ENCODE data around the gene TSPO2.
"Not testable (repeated sequence)": the region's sequence is repeated elsewhere in the genome, so short reads cannot be mapped to it uniquely, and the experiment has no call there.

Gene TSPO2, protein sequence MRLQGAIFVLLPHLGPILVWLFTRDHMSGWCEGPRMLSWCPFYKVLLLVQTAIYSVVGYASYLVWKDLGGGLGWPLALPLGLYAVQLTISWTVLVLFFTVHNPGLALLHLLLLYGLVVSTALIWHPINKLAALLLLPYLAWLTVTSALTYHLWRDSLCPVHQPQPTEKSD

DNA sequence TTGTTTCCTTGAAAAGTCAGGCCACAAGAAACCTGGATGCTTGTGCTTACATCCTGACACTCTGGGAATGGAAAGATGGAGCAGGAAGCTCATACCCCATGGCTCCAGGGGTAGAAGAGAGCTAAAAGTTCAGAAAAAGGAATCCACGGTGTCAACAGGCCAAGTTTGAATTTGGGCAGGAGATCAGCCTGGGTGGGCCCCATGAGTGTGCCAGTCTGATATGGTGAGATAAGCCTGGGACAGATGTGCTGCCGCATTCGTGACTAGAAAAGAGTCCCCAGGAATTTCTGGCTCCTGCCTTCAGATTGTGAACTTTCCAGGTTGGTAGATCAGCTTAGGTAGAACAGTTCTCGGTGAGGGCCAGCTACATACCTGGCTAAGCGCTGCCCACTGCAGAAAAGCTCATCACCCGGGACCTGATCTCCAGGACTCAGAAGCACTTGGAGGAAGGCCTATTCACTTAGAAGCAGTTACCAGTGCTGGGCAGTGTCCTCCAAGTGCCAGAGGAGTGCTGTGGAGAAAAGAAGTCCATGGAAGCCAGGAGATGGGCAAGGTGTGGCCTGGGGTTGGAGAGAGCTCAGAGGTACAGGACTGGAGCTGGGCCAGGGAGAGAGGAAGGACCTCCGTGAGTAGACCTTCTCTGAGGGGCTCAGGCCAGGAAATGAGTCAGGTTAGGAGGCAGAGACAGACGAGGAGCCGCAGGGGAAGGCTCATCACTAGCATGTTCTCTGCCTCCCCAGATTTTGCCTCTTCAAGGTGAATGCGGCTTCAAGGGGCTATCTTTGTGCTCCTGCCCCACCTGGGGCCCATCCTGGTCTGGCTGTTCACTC is at the start of gene TSPO2:
Gene TSPO2 (plus strand): TSS at position 242 of the 830 bp plus-strand sequence. CDS start 519 bp downstream, at position 761.
- no peak for DNase-seq

DNA sequence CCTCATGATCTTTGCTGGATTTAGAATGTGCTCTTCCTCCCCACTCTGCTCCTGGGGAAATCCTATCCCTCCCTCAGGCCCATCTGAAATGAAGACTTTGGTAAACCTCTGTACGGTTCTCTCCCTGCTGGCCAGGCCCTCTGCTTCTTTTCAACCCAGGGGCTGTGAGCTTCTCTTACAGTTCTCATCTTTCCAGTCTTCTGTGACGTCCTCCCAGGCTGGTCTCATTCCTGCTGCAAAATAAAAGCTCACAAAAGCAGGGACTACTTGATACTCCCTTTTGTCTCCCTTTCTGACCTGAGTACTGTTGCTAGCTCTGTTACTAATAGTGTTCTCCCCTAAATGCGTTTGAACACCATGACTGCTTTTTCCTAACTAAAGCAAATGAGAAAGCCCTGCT is 49.5 kb upstream of the TSPO2 start:
- no peak for DNase-seq

DNA sequence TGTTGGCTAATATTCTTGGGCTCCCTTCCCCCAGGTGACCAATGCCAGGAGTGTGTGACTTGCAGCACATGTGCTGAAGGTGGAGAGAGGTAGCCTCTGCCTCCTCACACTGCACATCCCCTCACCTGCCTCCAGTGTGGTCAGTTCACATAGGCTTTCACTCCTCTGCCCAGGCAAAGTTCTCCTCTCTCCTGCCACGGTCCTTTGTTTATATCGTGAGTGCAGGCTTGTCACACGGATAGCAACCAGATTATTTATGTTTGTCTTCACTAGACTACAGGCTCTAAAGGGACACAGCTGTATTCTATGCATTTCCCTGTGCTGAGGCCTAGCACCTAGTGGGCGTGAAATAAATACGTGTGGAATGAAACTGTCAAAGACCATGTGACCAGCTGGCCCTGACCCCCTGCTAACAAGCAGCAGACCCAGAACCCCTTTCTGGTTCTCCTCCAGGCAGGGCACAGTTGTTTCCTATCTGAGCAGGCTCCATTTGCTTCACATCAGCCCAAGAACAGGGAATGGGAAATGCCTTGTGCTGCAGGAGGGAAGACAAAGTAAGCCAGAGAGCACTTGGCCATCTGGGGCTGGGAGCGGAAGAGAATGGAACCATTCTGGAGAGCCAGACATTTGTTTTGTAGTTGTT is 45.6 kb upstream of the TSPO2 start:
- DNase-seq, result no peak

DNA sequence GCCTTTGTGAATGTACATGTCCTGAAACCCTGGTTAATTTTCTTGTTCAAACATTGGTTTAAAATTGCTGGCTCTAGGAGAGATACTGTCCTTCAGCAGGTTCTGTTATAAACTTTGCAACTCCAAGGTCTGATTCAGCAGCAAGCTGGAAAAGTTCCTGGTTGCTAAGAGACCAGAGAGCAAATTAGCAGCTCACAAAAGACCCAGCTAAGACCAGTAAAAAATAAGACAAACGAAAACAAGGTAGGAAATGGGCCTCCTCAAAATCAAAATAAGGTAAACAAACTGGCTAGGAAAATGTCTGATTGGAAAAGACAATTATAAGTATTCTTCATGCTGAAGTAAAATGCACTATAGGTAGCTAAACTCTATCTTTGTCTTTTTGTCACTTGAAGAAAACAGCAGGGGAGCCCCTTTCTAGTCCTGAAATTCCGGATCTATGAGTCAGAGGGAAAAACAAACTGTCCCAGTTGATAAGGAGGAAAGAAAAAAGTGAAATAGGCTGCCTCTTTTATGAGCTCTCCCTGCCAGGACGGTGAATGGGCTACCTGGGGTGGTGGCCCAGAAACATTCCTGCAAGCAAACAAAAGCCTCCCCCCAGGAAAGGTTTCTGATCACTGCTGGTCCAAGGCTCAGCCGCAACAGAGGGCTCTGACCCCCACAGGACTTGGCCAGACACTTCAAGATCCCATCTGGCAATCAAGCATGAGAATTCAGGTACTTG is 44.9 kb upstream of the TSPO2 start:
- DNase-seq, result no peak

DNA sequence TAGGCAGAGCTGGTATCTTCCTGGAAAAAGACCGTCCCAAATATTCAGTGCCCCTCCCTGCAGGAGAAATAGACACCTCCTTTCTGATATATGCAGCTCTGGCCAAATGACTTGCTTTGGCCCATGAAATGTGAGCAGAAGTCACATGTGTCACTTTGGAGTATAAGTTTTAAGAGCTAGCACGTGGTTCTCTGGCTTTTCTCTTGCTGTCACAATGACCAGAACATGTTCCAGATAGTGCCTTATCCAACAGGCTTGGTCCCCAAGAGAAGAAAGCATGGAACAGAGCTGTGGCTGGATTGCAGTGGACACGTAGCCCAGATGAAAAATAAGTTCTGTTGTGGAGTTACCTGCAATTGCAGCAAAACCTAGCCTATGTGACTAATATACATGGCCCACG is 43.6 kb upstream of the TSPO2 start:
- no peak for DNase-seq

DNA sequence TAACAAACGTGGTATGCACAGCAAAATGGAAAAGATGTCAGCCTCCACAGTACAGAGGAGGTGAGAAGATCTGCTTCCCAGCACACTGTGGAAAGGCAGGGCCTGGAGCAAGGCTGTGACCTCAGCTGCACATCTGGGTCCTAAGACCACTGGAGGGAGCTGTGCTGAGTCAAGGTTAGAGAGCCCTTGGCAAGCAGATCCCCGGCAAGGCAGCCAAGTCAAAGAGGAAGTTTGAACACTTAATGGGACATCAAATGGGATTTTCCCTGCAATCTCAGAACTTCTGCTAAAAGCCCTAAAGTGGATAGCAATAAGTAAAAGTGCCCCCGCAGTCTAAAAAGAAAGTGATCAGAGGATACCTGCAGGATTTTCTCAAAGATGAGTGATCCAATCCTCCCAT is 42.7 kb upstream of the TSPO2 start:
- peak; percentile 54 for DNase-seq

DNA sequence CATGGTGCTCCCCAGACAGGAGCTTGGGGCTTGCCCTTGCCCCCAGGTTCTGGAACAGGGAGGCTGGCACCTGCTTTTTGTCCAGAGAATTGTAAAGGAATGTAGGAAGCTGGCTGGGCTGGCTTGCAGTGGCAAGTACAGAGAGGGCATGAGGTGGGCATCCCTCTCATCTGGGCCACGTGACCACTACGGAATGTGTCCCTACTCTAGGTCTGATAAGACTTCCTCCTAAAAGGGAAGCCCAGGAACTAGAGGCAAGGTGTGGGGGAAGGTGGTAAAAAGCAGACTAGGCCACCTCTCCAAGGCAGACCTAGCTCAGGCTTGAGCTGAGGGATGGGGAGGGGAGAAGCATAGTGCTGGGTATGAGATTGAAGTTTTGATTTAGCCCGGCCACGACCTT is 42.0 kb upstream of the TSPO2 start:
- no peak for DNase-seq

DNA sequence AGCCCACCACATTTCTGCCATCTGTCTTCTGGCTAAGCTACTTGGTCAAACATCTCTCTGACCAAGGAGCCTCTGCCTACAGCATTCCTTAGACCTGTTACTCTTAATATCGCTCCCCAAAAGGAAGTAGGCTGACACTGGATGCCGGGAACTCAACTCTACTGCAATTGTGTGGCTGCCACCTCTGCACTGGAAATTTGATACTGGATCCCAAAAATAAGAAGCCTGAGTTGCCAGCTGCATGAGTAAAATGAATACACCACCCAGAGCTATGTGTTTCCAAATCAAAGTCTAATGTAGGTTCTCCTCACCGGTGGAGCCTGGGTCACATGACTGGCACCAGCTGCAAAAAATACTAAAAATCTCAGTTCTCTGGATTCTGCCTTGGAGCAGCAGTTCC is 40.1 kb upstream of the TSPO2 start:
- no peak for DNase-seq

DNA sequence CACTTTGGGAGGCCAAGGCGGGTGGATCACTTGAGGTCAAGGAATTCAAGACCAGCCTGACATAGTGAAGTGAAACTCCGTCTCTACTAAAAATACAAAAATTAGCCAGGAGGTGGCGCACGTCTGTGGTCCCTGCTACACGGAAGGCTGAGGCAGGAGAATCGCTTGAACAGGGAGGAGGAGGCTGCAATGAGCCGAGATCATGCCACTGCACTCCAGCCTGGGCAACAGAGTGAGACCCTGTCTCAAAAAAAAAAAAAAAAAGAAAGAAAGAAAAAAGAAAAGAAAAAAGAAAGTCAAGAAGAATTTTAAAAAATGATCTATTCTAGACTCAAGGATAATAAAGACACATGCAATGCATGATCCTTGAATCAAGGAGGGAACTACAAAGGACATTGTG is 36.0 kb upstream of the TSPO2 start:
- DNase-seq, result peak; percentile 78

DNA sequence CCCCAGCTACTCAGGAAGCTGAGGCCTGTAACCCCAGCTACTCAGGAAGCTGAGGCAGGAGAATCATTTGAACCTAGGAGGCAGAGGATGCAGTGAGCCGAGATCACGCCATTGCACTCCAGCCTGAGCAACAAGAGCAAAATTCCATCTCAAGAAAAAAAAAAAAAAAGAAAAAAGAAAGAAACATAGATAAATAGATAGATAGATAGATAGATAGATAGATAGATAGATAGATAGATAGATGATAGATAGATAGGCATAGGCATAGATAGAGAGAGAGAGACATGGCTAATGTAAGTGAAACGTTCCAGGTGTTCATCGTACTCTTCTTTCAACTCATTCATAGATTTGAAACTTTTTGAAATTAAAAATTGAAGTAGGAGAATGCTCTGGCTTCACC is 35.3 kb upstream of the TSPO2 start:
- DNase-seq, result not testable (repeated sequence)

DNA sequence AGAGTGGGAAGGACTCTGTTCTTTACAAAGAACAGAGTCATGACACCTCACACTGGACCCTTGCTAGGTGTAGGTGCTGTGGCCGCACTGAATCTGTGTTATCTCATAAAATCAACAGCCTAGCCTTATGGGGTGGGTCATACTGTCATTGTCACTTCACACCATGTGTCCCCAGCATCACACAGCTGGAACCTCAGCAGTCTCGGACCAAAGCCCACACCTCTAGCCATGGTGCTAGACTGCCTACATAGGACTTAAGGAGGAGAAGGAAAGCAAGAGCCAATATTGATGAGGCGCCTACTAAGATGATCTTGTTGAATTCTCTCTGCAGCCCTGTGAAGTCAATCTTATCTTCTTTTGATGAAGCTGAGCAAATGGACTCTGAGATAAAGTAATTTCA is 34.3 kb upstream of the TSPO2 start:
- DNase-seq, result no peak

DNA sequence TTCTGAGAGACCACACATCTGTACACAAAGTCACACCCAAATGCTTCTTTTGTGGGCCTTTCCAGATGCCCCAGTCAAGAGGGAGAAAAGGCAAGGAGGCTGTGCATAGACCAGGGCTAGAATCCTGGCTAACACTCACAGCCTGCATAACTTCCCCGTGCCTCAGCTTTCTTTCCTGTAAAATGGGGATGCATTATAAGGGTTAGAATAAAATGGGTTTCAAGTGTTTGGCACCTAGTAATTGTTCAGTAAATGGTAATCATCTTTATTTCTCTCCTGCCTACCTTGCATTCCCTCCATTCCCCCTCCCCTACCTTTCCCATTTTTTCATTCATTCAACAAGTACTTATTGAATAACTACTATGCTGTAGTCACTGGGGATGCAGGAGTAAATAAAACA is 32.6 kb upstream of the TSPO2 start:
- no peak for DNase-seq

DNA sequence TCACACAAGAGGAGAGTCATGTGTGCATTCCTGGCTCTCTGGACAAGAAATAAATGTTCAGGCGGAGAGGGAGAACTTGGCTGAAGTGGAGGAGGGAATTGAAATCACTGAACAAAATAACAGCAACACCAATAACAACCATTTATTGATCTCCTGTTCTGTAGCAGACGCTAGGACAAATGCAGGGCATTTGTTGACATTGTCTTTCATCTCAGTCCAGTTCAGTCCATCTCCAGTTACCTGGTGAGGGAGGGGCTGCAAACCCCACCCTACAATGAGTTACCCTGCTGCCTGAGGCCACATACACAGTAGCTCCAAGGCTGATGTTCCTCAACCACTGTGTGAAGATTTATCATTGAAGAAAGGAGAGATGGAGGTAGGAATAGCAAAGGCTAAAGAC is 30.6 kb upstream of the TSPO2 start:
- no peak for DNase-seq

DNA sequence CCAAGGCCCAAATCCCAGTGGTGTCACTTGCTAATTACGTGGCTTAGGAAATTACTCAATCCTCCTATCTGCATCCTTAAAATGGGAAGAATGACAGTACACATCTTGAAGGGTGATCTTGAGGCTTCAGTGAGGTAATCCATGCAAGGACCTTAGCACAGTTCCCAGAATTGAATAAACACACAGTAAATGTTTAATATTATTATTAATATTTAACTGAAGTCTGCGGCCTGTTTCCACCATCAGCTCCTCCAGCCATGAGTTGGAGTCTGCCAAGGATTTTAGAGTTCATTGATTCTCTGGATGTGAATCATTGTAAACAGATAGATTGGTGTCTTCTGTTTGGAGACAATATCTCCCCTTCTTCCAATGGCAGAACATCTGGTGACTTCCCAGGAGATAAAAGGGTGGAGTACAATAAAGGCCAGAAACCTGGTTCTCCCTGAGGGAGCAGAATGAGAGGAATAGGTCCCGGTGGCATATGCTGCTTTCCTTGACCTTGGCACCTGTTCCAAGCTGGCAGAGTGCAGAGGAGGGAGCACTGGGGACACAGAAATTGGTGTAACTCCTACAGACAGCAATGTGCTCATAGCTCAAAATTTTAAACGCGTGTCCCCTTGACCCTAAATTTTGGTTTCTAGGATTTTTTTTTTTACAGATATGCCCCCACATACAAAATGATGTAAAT is 28.7 kb upstream of the TSPO2 start:
- no peak for DNase-seq

DNA sequence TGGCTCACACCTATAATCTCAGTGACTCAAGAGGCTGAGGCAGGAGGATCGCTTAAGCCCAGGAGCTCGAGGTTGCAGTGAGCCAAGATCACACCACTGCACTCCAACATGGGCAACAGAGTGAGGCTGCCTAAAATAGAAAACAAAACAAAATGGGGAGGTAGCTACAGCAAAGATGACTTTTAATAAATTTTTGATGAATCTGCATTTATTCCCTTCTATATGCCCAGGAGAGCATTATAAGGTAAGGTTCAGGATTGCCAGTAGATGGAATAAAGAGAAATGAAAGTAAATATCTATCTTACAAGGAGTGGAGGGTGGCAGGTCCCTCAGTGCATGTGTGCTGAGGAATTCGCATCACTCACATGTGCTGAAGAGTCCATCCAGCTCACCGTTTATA is 27.5 kb upstream of the TSPO2 start:
- DNase-seq, result no peak

DNA sequence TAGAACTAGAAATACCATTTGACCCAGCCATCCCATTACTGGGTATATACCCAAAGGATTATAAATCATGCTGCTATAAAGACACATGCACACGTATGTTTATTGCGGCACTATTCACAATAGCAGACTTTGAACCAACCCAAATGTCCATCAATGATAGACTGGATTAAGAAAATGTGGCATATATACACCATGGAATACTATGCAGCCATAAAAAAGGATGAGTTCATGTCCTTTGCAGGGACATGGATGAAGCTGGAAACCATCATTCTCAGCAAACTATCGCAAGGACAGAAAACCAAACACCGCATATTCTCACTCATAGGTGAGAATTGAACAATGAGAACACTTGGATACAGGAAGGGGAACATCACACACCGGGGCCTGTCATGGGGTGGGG is 26.4 kb upstream of the TSPO2 start:
- DNase-seq, result not testable (repeated sequence)

DNA sequence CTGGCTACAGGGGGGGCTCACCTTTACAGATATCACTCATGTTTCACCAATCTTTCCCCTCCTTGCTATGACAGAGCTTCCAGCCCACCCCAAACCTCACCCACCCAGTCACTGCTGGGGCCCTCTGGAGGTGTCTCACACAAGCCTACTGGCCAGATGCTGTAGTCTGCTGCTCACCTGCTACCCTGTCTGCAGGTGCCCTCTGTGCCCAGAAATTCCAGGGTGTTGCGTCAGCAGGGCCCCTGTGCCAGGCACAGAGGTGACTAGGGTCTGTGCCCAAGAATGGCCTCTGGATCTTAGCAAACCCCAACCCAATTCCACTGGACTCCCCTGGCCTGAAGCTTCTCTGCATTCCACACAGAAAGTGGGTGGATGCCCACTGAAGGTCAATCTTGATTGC is 24.6 kb upstream of the TSPO2 start:
- no peak for DNase-seq

DNA sequence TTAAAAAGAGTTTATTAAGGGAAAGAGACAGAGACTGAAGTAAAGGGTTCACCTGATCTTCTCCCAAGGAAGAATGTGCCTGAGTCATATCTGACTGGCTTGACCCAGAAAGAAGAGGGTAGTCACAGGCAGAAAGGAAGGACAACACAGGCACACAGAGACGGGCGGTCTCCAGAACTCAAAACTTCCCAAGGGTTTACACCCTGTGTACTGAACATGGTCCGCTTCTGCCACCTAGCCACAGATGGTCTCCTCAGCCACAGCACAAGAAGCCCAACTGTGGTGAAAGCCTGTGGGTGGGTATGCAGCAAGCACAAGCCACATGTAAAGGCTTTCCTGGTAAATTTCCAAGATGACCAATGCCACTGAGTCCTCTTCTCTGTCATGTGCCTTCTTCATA is 20.4 kb upstream of the TSPO2 start:
- peak; percentile 50 for DNase-seq

DNA sequence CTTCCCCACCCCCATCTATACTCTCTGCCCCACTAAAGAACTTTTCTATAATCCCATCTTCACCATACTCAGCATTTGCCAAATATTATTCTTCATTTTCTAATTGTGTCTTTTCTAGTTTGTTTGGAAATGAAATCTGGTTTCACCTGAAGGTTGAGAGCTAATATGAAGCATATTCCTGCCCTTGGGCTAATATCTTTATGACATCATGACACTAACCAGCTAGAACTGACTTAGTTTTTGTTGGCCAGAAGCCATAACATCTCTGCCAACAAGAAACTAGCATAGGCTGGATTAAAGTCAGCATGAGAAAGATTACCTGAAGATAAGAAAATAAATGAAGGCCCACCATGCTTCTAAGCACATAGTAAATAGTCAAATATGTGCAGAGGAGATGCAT is 20.0 kb upstream of the TSPO2 start:
- DNase-seq, result no peak

DNA sequence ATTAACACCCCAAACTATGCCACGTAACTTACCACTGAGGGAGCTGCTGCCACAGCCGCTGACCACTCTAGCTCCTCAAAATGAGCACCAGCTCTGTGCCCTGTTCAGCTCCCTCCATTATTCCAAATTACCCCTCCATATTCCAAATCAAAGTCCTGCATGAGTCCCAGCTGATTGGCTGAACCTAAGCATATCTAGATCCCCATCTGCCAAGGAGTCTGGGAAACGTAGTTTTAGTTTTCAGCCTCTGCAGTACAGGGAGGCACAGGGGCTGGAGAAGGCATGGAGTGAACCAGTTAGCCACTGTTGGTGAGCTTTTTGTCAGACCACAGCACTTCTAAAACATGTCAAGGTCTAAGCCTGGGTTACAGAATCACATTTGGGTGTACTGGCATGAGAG is 19.2 kb upstream of the TSPO2 start:
- DNase-seq, result peak; percentile 31

DNA sequence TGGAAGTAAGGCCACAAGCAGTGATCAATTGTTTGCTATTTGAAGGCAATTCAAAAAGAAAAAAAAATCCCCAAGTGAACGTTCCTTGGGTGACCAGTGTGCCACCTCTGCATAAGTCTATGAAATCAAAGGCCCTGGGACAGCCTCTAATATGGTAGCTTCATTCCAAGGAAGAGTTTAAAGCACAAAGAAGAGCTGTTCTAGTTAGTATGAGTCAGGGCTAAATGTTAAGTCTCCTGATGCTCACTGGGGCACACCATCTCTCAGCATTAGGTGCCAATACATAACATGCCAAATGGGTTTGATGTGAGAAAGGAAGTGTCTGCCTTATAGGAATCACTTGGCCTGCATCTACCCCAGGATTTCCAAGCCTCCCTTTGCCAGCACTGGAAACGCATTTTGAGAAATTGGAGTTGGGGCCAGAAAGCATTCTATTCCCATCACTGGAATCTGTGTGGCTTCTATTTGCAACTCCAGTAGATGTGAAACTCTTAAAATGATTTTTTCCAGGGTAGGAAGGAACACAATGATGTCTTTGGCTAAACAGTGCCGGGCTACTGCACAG is 16.2 kb upstream of the TSPO2 start:
- no peak for DNase-seq

DNA sequence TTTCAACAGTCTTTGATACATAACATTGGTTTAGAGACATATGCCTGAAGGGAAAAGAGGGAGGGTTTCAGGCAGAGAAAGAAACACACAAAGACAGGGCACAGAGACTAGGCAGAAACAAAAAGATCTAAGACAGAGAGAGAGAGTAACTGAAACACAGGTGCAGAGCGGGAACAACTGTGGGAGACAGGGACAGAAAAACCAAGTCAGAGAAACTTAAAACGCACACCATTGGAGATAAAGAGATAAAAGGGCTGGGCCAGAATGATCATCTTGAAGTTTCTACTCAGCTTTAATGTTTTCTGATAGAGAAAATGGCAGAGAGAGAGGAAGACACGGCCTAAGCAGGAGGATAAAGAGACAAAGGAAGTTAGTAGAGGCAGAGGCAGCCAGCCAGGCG is 15.0 kb upstream of the TSPO2 start:
- DNase-seq, result no peak

Data from NCI-H82 (cell line).